NCI-H446 (cell line): ENCODE data around the gene C20orf96.
"Not testable (repeated sequence)": the region's sequence is repeated elsewhere in the genome, so short reads cannot be mapped to it uniquely, and the experiment has no call there.

Experiments used
- DNase-seq, 2 experiments: peaks; one replicate each; lab custom pipeline; 2025; lab: John Stamatoyannopoulos, UW

The C20orf96 gene

DNA sequence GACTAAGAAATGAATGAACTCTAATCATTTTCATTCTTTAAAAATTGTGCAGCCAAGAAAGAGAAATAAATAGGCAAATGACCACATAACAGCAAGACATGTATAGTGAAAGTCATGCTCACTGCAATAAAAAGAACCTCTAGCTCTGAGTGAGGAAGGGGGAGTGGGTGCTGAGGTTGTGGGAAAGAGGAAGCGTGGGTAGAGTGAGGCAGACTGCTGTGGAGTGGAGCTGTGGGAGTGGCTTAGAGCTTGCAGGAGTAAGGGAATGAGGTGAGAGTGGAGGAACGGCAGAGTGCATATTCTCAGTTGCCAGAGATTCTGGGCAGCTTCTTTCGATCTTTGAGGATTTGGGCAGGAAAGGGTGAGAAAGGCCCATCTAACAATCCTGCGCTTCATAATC lies 53.1 kb downstream of the C20orf96 start:
- no peak for DNase-seq

DNA sequence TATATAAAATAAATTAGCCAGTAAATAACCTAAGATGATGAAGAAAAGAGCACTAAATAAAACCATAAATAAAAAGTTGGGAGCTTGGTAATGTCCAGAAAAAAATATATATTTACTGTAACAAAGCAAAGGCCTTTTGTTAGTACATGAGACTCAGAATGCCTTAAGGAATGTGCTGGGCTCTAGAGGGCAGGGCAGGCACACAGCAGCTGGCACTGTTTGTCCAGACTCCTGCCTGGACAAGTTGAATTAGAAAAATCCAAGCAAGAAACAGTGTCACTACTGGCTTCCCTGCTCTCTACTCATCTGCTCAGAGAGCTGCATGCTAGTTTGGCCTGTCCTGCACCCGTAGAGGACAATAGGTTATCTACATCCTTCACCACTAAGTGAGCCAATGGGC lies 54.7 kb downstream of the C20orf96 start:
- no peak for DNase-seq

DNA sequence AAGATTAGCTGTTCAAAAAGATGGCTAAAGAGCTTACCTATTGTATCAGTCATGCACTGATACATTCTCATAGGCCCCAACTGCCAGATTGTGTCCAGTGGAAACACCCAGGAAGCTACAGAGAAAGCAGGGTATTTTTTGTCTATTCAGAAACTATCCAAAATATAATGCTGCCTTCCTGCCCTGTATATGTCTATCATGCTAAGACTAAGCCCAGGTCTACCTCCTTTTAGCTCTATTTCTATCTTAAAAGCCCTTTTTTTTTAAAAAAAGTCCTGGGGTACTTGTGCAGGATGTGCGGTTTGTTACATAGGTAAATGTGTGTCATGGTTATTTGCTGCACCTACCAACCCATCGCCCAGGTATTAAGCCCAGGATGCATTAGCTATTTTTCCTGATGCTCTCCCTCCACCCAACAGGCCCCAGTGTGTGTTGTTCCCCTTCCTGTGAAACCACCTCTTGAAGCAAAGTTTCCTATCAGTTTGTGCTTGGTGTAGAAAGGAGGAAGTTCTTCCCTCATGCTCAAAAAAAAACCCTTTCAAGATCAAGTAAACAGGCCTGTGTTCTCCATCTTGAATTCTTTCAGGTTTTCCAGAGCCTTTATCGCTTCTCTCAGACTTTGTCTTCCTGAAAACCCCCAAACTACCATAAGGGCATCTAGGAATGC lies 63.0 kb downstream of the C20orf96 start:
- DNase-seq: no peak

DNA sequence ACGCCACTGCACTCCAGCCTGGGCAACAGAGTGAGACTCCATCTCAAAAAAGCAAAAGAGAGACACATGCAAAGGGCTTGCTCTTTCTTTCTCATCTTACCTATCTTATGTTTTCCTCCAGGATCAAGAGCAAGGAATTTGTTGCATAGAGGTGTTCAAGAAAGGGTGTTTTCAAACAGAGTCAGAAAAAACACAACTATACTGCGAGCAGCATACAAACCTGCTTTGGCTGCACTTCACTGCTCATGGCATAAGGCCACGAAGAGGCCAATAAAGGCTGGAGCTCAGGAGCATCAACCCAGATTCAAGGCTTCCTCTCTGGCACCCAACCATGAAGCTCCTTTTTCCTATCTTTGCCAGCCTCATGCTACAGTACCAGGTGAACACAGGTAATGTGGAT lies 63.6 kb downstream of the C20orf96 start, which contains the start of gene DEFB129:
Gene DEFB129, plus strand, starts transcription at position 301 of the 400 bp plus-strand sequence. Its CDS starts 31 bp downstream, at position 332.
- DNase-seq: no peak

DNA sequence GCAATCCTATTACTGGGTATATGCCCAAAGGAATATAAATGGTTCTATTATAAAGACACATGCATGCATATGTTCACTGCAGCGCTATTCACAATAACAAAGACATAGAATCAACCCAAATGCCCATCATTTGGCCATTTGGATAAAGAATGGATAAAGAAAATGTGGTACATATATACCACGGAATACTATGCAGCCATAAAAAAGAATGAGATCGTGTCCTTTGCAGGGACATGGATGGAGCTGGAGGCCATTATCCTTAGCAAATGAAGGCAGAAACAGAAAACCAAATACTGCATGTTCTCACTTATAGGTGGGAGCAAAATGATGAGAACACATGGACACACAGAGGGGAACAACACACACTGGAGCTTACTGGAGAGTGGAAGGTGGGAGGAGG lies 64.7 kb downstream of the C20orf96 start:
- DNase-seq: not testable (repeated sequence)

DNA sequence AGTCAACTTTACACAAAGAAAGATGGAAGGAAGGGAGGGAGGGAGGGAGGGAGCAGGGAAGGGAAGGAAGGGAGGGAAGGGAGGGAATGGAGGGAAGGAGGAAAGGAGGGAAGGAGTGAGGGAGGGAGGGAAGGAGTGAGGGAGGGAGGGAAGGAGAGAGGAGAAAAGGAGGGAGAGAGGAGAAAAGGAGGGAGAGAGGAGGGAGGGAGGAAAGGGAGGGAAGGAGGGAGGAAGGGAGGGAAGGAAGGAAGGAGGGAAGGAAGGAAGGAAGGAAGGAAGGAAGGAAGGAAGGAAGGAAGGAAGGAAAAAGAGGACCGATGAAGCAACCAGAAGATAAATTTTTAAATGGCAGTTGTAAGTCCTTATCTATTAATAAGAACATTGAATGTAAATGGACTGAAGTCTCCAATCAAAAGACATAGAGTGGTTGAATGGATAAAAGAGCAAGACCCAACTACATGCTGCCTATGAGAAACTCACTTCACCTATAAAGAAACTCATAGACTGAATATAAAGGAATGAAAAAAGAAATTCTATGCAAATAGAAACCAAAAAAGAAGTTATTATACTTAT lies 69.2 kb downstream of the C20orf96 start:
- DNase-seq: no peak
